22Rv1 (cell line): ENCODE data around the gene CD22.

ENCODE experiments used
- ZFX ChIP-seq: fragments of 450-650 bp; IDR thresholded peaks from 2 replicates; pipeline ENCODE4 v1.6.1; 2017; ENCODE audit warnings: antibody characterized with exemption, borderline replicate concordance
- TF ChIP-seq, protein P1 (sequence below): fragments of 450-650 bp; IDR thresholded peaks from 2 replicates; pipeline ENCODE4 v1.5.1; 2017; ENCODE audit warnings: mild to moderate bottlenecking

GRCh38 chr19:35344511-35345031 lies 15.6 kb downstream of the CD22 start:
- TF ChIP-seq, protein P1, sequence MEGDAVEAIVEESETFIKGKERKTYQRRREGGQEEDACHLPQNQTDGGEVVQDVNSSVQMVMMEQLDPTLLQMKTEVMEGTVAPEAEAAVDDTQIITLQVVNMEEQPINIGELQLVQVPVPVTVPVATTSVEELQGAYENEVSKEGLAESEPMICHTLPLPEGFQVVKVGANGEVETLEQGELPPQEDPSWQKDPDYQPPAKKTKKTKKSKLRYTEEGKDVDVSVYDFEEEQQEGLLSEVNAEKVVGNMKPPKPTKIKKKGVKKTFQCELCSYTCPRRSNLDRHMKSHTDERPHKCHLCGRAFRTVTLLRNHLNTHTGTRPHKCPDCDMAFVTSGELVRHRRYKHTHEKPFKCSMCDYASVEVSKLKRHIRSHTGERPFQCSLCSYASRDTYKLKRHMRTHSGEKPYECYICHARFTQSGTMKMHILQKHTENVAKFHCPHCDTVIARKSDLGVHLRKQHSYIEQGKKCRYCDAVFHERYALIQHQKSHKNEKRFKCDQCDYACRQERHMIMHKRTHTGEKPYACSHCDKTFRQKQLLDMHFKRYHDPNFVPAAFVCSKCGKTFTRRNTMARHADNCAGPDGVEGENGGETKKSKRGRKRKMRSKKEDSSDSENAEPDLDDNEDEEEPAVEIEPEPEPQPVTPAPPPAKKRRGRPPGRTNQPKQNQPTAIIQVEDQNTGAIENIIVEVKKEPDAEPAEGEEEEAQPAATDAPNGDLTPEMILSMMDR, result no peak
- no peak for TF ChIP-seq ZFX
